Stimulated activated CD8-positive, alpha-beta memory T cell treated with anti-CD3 and anti-CD28 coated beads, Interleukin-15, amount 100 ng/mL, for 4 hours (primary cell): ENCODE data around the gene PPM1A.

ENCODE experiments used
- DNase-seq, 2 donors: peaks; one replicate each; pipeline ENCODE4 v3.0.0-alpha.2; 2020; ENCODE audit warnings: low read depth in 2 of 2

Gene PPM1A

DNA sequence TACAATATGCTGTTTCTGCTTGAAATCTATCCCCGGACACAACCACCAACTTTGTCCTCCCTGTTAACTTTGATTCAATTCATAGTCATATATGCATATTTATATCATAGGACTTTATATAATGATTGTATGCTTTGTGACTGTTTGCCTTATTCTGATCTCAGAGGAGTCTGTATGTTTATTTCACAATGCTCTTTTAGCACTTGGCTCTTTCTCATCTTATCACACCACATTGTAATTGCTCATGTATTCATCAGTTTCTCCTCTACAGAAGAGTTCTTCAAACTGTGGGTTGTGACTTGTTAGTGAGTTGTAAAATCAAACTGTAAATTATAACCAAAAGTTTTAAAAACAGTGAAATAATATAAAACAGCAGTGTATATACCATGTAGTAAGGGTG lies 21.7 kb upstream of the PPM1A start:
- DNase-seq: no peak

- no peak for DNase-seq
These were observed 19.4 kb upstream of the PPM1A start for GRCh38 chr14:60229614-60230013.

- no peak for DNase-seq
These were observed 16.8 kb upstream of the PPM1A start for GRCh38 chr14:60232185-60232584.

- DNase-seq: no peak
These were observed 15.8 kb upstream of the PPM1A start for GRCh38 chr14:60233251-60233650.

GRCh38 chr14:60233891-60234290 lies 15.1 kb upstream of the PPM1A start:
- no peak for DNase-seq

GRCh38 chr14:60235440-60235839 lies 13.6 kb upstream of the PPM1A start:
- no peak for DNase-seq

- no peak for DNase-seq
These were observed 10.1 kb upstream of the PPM1A start for GRCh38 chr14:60238955-60239354.

DNA sequence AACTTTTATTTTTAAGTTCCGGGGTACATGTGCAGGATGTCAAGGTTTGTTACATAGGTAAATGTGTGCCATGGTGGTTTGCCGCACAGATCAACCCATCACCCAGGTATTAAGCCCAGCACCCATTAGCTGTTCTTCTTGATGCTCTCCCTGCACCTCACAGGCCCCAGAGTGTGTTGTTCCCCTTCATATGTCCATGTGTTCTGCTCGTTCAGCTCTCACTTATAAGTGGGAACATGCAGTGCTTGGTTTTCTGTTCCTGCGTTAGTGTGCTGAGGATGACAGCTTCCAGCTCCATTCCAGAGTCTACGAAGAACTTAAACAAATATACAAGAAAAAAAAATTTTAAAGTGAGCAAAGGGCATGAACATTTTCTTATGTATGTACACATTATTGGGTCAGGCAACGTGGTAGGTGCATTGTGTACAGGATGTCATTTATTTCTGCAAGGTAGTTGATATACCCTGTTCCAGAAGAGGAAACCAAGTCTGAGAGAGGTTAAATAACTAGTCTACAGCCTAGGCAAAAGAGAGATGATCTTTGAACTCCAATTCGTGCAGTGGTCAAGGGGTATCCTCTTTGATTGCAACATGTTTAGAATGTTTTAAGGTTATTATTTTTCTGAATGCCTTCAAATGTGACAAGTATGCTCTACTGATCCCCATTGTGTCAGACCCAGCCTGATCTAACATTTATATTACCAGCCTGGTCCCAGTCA lies 8.7 kb upstream of the PPM1A start:
- no peak for DNase-seq

DNA sequence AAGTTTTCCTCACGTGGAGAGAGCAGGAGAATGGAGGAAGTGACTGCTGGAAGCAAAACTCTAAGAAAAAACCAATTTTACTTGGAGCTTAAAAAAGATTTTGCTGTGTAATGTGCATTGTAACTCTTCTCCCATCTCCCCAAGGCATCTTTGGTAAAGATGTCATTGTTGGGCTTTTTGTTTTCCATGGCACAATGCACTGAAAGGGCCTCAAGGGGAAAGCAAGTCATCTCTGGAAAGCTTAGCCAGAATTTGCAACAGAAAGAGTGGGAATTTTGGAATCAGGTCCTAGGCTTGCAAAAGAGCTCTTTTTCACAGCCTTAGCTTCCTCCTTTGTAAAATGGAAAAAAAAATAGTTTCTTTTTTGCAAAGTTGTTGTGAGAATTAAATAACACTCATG lies 7.9 kb upstream of the PPM1A start:
- no peak for DNase-seq

- no peak for DNase-seq
These were observed 6.6 kb upstream of the PPM1A start for GRCh38 chr14:60242429-60242828.

GRCh38 chr14:60245380-60246177 lies 3.4 kb upstream of the PPM1A start:
- no peak for DNase-seq

DNA sequence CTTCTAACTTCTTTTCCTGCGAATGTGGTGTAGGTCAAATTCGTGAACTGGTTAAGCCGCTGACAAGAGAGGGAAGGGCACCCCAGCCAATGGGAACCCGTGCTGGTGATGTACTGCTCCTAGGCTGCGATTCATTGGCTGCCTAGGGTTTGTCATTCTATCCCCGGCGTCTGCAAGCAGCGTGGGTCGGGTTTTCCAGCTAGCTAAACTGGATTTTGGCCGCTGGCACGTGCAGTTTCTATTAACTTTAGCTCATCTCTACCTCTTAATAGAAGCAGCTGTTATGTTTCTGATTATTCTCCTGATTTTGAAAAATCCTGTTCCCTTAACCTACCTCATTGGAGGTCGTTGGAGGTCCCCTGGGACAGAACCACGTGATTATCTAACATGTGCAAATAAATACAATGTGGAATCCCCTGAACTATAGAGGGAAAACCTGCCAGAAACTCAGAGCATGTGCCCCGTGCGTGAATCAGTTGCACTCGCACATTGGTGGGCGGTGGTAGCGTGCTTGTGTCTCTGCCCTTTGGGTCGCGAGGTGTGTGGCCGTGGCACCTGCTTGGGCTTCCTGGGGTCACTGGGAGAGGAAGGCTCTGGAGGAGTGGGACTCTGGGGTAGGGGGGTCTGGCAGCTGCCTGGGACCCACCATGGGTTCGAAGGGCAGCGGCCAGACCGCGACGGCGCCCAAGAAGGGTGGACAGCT lies 876 bp upstream of the PPM1A start:
- peak; percentile 56 to 72 for DNase-seq

- DNase-seq: peak; percentile 23 to 54
These were observed 568 bp downstream of the PPM1A start for GRCh38 chr14:60249321-60250256.

- DNase-seq: no peak
These were observed 1.4 kb downstream of the PPM1A start for GRCh38 chr14:60250257-60251035.

- DNase-seq: no peak
These were observed 2.9 kb downstream of the PPM1A start for GRCh38 chr14:60251877-60252276.

DNA sequence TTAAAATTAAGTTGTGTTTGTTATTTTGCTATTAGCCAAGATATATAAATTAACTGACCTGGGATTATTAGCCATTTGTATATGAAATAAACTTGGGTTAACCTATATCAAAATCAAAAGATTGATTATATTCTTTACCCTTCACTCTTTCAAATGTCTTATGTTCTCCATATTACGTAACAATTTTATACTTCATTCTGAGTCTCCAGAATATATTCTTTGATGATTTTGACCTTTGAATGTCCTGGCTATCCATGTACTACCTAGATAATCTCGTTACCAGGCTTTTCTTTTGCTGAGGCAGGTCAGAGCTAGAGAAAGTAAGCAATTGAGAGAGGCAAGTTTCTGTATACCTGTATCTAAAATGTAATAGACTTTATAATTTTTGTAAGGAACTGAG lies 3.6 kb downstream of the PPM1A start:
- DNase-seq: no peak

DNA sequence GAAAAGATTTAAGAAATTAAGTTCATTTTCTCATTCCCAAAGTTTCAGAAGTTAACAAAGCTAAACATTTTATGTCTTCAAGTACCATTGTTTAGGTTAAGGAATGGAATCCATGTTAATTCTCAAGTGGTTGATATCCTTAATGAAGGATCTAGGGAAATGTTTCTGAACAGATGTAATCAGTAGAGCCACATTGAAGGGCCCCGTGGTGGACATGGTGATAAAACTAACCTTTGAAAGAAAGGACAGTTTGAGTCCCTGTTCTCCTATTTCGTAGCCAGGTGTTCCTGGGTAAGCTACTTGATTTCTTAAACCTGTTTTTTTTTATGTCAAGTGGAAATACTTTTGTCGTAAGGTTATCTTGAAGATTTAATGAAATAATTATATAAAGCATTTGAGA lies 4.6 kb downstream of the PPM1A start:
- no peak for DNase-seq

DNA sequence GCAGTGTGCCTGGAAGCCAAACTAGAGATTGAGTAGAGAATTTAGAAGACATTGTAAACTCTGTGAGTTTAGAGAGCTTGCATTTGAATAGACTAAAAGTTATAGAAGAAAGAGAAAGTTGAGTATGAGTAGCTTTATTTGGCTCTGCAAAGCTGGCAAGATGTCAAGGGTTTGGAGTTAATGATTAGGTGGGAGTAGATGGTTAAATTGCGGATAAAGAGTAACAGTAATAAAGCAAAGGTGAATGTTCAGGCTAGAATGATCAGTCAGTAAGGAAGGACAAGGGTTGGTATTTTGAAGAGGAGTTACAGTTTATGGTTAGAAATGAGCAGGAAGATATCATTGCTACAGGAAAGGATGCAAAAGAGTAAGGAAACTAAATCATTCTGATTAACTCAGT lies 5.2 kb downstream of the PPM1A start:
- no peak for DNase-seq

- DNase-seq: no peak
These were observed 8.8 kb downstream of the PPM1A start for GRCh38 chr14:60257865-60258264.

DNA sequence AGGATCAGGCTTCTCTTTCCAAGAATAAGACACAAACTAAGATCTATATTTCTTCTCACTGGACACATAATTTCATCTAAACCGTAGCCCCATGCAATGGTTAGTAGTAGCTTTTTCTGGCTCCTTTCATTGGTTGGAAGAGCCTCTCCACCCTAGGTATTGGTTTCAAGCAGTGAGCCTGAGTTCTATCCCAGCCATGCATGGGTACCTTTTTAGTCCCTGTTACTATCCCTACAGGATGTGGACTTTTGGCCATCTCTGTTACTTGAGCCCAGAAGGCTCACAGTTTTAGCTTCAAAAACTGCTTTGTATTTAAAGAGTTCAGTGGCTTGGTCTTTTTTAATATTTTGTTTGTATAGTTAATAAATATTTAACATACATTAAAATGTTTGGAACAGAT lies 16.1 kb downstream of the PPM1A start:
- DNase-seq: no peak
